ENCODE results near the gene CTU2.

GRCh38 chr16:88714420-88715302 lies 8.4 kb downstream of the CTU2 start:
- TF ChIP-seq CTCF (IDR thresholded peaks at IDR 0.05) (no peak), POLR2A (IDR thresholded peaks at IDR 0.05) (no peak), POLR2AphosphoS5 (IDR thresholded peaks at IDR 0.05) (no peak), EP300 (IDR thresholded peaks at IDR 0.05) (no peak)

All from stomach (tissue), 4 donors.